Measurements from ENCODE around the gene HTT. TPM values are rescaled to one million over a fixed set of nuclear protein-coding genes. Genes with fewer than 3 reads are reported as not detected.

Gene HTT
- total and polyA plus RNA-seq, 2 of the 13 experiments (the other 11 are each of a cell fraction or from before 2014, with no cell fraction given), result 17.5 to 19.5 TPM

DNA sequence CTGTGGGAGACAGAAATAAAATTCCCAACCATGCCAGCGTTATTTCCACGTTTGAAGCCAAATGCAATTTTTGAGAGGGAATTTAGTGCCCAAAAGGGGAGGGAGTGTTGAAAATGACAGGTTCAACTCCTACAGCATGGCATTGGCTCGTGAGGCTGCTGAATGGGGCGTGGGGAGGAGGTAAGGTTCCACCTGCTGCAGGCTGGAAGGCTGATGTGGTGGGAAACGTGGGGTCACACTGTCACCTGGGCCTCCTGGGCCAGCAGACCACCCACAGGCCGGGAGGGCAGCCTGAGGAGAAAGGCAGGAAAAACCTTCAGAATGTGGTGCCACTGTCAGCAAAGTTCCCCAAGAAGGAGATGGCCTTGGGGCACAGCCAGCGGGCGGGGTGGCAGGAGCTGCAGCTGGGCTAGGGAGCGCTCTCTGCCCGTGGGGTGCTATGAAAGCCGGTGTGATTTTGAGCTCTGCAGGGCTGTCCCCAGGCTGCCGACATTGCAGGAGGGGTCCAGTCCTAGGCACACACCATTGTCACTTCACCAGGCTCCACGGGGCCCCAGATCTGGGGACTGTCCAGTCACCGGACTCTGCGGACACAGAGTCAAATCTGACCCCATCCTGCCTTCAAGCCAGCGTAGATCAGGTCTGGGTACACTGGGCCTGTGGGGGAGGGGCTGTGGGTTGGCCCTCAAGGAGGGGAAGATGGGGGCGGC is 194.1 kb downstream of the HTT start (continued):
- TF ChIP-seq, protein P1, sequence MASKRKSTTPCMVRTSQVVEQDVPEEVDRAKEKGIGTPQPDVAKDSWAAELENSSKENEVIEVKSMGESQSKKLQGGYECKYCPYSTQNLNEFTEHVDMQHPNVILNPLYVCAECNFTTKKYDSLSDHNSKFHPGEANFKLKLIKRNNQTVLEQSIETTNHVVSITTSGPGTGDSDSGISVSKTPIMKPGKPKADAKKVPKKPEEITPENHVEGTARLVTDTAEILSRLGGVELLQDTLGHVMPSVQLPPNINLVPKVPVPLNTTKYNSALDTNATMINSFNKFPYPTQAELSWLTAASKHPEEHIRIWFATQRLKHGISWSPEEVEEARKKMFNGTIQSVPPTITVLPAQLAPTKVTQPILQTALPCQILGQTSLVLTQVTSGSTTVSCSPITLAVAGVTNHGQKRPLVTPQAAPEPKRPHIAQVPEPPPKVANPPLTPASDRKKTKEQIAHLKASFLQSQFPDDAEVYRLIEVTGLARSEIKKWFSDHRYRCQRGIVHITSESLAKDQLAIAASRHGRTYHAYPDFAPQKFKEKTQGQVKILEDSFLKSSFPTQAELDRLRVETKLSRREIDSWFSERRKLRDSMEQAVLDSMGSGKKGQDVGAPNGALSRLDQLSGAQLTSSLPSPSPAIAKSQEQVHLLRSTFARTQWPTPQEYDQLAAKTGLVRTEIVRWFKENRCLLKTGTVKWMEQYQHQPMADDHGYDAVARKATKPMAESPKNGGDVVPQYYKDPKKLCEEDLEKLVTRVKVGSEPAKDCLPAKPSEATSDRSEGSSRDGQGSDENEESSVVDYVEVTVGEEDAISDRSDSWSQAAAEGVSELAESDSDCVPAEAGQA (IDR thresholded peaks at IDR 0.05; ENCODE audit: low read depth), result no peak
- TF ChIP-seq, protein P1 (CRISPR knock-in tag; IDR thresholded peaks at IDR 0.05; ENCODE audit: borderline replicate concordance), result no peak
- TF ChIP-seq ZNF572 (CRISPR knock-in tag; IDR thresholded peaks at IDR 0.05) (no peak), PAF1 (CRISPR knock-in tag; IDR thresholded peaks at IDR 0.05) (no peak), ATRX (CRISPR knock-in tag; IDR thresholded peaks at IDR 0.05; ENCODE audit: borderline replicate concordance) (no peak), ZNF343 (CRISPR knock-in tag; IDR thresholded peaks at IDR 0.05) (no peak), ZNF354B (CRISPR knock-in tag; IDR thresholded peaks at IDR 0.05) (no peak), HNRNPL (IDR thresholded peaks at IDR 0.05; ENCODE audit: low read depth, low read length) (0 out of 2 replicates have a peak, but pooled peaks have one; percentile 7), ATAD3A (CRISPR knock-in tag; IDR thresholded peaks at IDR 0.05) (no peak), ZFP1 (CRISPR knock-in tag; IDR thresholded peaks at IDR 0.05) (no peak)
- TF ChIP-seq, protein P2, sequence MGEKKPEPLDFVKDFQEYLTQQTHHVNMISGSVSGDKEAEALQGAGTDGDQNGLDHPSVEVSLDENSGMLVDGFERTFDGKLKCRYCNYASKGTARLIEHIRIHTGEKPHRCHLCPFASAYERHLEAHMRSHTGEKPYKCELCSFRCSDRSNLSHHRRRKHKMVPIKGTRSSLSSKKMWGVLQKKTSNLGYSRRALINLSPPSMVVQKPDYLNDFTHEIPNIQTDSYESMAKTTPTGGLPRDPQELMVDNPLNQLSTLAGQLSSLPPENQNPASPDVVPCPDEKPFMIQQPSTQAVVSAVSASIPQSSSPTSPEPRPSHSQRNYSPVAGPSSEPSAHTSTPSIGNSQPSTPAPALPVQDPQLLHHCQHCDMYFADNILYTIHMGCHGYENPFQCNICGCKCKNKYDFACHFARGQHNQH (CRISPR knock-in tag; IDR thresholded peaks at IDR 0.05), result no peak
- TF ChIP-seq, protein P3, sequence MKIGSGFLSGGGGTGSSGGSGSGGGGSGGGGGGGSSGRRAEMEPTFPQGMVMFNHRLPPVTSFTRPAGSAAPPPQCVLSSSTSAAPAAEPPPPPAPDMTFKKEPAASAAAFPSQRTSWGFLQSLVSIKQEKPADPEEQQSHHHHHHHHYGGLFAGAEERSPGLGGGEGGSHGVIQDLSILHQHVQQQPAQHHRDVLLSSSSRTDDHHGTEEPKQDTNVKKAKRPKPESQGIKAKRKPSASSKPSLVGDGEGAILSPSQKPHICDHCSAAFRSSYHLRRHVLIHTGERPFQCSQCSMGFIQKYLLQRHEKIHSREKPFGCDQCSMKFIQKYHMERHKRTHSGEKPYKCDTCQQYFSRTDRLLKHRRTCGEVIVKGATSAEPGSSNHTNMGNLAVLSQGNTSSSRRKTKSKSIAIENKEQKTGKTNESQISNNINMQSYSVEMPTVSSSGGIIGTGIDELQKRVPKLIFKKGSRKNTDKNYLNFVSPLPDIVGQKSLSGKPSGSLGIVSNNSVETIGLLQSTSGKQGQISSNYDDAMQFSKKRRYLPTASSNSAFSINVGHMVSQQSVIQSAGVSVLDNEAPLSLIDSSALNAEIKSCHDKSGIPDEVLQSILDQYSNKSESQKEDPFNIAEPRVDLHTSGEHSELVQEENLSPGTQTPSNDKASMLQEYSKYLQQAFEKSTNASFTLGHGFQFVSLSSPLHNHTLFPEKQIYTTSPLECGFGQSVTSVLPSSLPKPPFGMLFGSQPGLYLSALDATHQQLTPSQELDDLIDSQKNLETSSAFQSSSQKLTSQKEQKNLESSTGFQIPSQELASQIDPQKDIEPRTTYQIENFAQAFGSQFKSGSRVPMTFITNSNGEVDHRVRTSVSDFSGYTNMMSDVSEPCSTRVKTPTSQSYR (CRISPR knock-in tag; IDR thresholded peaks at IDR 0.05; ENCODE audit: borderline replicate concordance), result peak; percentile 31; the same call in 1 of the 2 replicates

Data from HepG2 (cell line).